DMS53 (cell line): ENCODE data around the gene MIER3.

ENCODE experiments used
- DNase-seq: peaks from one replicate; lab custom pipeline; 2025; lab: John Stamatoyannopoulos, UW

MIER3 gene

DNA sequence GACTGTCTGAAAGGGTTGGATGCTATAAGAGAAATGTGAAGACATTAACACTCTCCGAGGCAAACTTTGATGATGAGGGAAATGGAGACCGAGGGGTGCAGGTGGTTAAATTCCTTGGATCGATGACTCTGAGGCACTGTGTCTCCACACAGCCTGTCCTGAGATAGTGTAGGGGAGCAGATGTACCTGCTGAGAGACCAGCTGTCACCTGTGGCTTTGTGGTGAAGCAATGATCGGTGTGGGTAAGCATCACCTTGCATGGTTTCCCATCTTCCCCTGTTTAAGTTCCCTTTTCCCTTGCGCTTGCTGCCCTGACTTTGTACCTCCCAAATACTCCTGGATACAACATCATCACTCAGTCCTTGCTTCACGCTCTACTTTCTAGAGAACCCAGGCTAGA is 9.8 kb upstream of the MIER3 start:
- no peak for DNase-seq

DNA sequence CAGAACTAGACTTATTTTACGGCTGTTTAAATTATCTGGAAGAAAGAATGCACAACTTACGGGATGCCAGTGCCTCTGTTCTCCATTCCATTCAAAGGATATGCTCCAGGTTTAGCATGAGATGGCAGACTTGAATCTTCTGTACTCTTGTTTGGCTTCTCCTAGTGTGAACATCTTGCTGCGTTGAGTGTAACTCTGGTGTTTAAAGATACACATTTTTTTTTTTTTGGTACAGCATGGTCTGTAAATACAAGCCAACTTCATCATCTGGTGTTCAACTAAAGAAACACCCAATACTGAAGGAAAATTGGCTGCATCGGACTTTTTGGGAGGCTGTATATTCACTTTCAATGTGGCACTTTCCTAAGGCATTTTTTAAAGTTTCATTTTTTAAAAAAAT is 7.4 kb upstream of the MIER3 start:
- DNase-seq: no peak

GRCh38 chr5:56958595-56958994 is 6.7 kb upstream of the MIER3 start:
- no peak for DNase-seq

DNA sequence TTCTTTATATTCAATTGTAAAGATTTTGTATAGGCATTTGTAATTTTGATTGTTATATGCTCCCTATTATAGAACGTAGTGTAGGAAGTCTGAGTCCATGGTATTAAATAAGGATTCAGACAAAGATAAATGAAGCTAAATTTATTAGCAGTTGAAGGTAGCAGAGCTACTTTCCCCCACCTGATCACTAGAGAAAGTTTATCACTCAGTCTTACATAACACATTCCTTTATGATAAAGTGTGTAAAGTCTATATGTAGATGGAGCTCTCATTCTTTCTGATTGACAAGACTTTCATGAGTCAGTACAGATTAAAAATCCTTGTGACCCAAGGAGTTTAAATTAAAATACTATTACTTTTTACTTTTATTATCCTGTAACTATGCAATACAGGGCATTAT is 2.3 kb upstream of the MIER3 start:
- DNase-seq: no peak

DNA sequence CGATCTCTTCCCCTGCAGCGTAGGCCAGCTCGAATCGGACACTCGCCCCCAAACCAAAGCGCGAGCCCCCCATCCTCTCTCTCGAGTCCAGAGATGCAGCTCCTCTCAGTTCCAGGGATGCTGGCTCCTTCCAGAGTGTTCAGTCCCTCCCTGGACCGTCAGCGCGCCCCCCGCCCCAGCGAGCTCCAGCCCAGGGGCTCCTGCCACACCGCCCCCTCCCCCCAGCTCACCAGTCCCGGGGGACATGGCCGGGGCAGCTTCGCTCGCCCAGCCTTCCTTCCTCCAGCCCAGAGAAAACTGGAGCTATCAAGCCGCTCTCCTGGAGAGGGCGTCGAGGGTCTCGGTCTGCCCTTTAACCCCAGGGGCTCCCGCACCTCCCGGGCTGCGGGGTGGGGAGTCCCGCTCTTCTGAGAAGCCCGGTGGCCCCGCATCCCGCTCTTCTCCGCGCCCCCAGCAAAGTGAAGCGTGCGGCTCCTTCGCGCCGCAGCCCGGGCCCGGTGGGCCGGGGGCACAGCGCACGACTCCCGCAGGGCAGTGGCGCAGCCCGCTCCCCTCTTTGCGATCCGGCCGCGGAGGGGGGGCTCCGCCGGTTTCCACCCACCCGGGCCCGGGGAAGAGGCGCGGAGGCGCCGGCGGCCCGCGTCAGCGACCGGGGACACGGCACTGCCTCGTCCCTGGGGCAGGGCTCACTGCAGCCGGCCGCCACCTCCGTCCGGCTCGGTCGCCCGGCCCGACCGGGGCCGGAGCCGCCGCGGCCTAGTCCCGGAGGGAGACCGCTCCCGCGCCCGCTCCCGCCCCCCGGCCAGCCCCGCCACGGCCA is 587 bp downstream of the MIER3 start:
- peak; percentile 64 for DNase-seq

DNA sequence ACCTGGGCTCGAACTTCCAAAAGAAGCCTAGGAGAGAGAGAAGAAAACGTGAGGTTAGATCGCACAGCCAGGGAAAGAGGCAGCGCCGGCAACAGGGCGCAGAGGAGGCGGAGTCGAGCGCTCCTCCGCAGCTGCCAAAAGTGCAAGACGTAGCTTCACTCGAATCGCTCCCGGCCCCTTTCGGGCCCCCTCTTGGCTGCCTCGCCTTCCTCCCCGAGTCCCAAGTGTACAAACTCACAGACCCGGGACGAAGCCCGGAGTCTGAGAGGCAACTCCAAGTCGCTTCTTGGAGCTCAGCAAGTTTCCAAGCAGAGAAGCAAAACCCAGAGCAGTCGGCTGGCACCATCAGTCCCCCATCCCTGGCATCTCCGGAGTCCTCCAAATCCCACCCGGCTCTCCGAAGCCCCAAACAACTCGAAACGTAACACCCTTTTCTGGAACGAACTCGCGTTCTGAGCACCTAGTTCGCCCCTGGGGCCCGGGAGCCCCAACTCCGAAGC is 1.2 kb downstream of the MIER3 start:
- DNase-seq: peak; percentile 34

- DNase-seq: no peak
These were observed 4.9 kb downstream of the MIER3 start for GRCh38 chr5:56947052-56947451.

GRCh38 chr5:56941981-56942380 is 9.9 kb downstream of the MIER3 start:
- DNase-seq: no peak

DNA sequence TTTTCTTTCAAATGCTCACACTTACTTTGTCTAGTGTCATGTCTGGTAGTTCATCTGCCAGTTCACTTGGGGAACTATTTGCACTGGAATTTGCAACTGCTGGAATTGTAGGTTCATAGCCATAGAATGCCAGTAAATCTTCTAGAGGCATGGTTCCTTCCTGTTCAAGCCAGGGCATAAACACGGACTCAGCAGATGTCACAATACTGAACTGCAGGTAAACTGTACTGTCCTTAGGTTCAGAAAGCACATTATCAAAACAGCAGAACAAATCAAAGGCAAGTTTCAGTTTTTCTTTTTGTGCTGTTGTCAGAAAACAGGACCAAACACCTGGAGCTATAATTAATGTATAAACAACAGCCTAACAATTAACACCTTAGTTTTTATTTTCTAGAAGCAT is 13.1 kb downstream of the MIER3 start:
- no peak for DNase-seq

DNA sequence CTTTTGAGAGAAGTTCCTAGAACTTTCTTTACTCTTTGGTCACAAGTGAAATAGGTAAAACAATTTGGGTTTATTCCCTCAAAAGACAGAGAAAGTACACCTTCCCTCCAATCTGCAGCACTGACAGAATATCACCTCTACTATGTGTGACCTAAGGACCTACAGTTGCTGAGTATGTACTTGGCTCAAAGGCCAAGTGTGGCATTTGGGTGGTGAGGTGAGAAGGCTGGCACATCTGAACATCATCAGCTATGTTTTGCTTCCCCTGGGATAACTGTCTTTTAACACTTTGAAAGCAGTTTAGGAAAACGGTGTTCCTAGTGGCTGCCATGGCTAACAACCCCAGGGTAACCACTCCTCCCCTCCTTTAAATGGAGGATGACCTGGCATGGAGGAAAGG is 17.6 kb downstream of the MIER3 start:
- DNase-seq: no peak

- DNase-seq: no peak
These were observed 29.0 kb downstream of the MIER3 start for GRCh38 chr5:56922922-56923321.

GRCh38 chr5:56919942-56920662 is 31.8 kb downstream of the MIER3 start:
- no peak for DNase-seq

GRCh38 chr5:56918054-56918453 is 33.9 kb downstream of the MIER3 start:
- no peak for DNase-seq

DNA sequence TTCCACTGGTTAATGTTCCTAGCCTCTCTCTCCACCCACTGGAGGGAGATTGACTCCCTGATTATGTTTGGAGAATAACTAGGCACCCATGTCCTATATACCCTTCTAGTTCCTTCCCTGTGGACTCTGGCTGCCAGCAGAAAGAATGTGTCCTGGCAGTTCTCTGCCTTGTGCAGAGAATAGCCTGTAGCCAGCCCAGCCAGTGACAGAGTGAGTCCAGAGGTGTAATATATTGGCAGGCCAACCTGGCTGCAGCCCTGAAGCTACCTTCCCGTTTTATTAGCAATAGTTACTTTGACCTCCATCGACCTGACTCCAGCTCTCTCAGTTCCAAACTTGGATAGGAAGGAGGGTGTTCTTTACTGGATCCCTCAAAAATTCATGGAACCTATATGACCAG is 34.4 kb downstream of the MIER3 start:
- DNase-seq: peak; percentile 14

- DNase-seq: no peak
These were observed 37.2 kb downstream of the MIER3 start for GRCh38 chr5:56914678-56915077.

- no peak for DNase-seq
These were observed 38.2 kb downstream of the MIER3 start for GRCh38 chr5:56913766-56914165.

GRCh38 chr5:56910210-56910965 is 41.5 kb downstream of the MIER3 start:
- peak; percentile 92 for DNase-seq

DNA sequence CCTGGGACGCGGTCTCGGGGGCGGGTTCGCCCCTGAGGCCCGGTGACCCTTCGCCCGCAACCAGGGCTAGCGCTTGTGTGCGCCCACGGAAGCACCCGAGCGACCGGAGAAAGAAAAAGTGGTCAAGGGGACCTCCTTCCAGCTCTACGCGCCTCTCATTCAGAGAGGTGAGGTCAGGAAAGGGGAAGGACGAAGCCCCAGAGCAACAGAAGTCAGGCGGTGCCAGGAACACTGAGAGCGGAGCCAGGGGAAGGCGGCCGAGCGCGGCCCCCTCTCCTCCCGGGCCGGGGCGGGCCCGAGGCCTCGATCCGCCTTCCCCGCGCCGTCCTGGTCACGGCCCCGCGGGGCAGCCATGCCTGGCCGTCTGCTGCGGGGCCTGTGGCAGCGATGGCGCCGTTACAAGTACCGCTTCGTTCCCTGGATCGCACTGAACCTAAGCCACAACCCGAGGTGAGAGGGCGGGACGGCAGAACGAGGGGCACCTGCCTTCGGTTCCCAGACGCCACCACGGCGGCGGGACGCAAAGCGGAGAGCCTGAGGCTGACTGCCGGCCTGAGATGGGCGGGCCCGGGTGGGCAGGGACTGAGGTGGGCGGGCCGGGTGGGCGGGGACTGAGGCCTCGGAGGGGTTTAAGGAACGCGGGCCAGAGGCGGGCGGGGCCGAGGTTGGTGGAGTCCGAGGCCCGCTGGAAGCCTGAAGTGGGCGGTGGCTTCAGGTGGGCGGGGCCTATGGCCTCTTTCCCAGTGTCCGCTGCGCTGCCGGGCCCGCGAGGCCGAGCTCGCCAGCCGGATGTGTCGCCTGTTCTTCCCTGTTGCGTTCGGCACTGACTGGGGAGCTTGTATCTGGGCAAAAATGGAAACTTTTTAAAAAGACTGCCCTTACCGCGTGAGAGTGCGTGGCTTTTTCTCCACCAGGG is 42.4 kb downstream of the MIER3 start, which contains the start of gene SETD9:
Gene SETD9, plus strand, starts transcription at position 303 of the 916 bp plus-strand sequence. Its CDS starts 50 bp downstream, at position 353.
- DNase-seq: peak; percentile 99

DNA sequence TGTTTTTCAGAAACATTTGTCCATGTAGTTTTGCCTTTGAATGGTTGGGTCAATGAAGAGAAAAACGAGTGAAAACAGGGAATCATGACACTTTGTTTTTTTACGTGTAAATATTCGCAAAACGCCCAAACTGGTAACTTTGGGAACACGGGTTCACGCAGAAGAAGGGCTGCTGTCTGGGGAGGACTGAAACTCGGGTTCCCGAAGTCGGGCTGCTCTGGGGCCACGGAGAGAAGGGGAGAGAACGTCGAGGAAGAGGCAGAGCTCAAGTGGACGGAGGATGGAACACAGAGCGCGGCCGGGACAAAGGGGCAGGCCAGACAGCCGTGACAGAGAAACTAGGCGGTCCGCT is 43.0 kb downstream of the MIER3 start:
- peak; percentile 97 for DNase-seq

- peak; percentile 71 for DNase-seq
These were observed 50.9 kb downstream of the MIER3 start for GRCh38 chr5:56900858-56901578.

DNA sequence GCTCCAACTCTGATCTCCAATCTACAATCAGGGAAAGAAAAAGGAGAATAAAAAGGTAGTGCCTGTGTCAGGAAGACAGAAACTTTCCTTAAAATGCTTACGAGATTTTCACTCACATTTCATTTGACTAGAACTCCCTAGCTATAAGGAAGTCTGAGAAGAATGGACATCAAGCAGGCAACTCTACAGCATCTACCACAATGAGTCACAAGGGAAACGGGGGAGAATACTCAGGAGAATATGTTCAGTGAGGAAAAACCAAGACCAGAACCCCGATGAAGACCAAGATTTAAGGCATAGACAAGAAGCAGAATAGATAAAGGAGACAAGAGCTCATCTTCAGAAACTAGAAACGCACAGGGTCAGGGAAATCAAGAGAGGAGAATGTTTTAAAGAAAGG is 51.5 kb downstream of the MIER3 start:
- no peak for DNase-seq
